Astrocyte (in vitro differentiated cells and primary cell): ENCODE data around the gene ASB16. TPM values are rescaled to one million over a fixed set of nuclear protein-coding genes. Genes with fewer than 3 reads are reported as not detected.

Experiments
- DNase-seq: peaks from one replicate; pipeline ENCODE4 v3.0.0-alpha.2; 2010; ENCODE audit warnings: low read depth
- FAIRE-seq: peaks from 2 replicates; lab custom pipeline; 2011; peaks lifted over from hg19 to GRCh38; lab: Jason Lieb, UNC
- H2AFZ ChIP-seq: 2 replicates; pipeline ENCODE4 v1.6.0; 2012; ENCODE audit warnings: low read depth, low read length, inconsistent platforms
- H3K27ac ChIP-seq: 2 replicates; pipeline ENCODE4 v1.5.1; 2011; ENCODE audit warnings: low read depth, low read length, inconsistent platforms
- H3K27me3 ChIP-seq: 2 replicates; pipeline ENCODE4 v1.6.0; 2011; ENCODE audit warnings: low read length, inconsistent platforms; ENCODE audit not compliant: insufficient read depth
- H3K36me3 ChIP-seq: 2 replicates; pipeline ENCODE4 v1.5.1; 2011; ENCODE audit warnings: low read length, inconsistent platforms; ENCODE audit not compliant: insufficient read depth
- H3K4me1 ChIP-seq: 2 replicates; pipeline ENCODE4 v1.5.1; 2011; ENCODE audit warnings: low read length, inconsistent platforms; ENCODE audit not compliant: insufficient read depth
- H3K4me2 ChIP-seq: 2 replicates; pipeline ENCODE4 v1.6.0; 2012; ENCODE audit warnings: low read length, inconsistent platforms
- H3K4me3 ChIP-seq: 2 replicates; pipeline ENCODE4 v1.5.1; 2011; ENCODE audit warnings: low read depth, mild to moderate bottlenecking, low read length, inconsistent platforms; ENCODE audit not compliant: insufficient read depth
- H3K79me2 ChIP-seq: 2 replicates; pipeline ENCODE4 v1.6.0; 2012; ENCODE audit warnings: mild to moderate bottlenecking, low read length, inconsistent platforms; ENCODE audit not compliant: insufficient read depth
- H3K9ac ChIP-seq: 2 replicates; pipeline ENCODE4 v1.6.0; 2012; ENCODE audit warnings: mild to moderate bottlenecking, low read length, inconsistent platforms
- H3K9me3 ChIP-seq: 2 replicates; pipeline ENCODE4 v1.5.1; 2012; ENCODE audit warnings: low read depth, mild to moderate bottlenecking, low read length, inconsistent platforms; ENCODE audit not compliant: insufficient read depth
- H4K20me1 ChIP-seq: 2 replicates; pipeline ENCODE4 v1.6.0; 2012; ENCODE audit warnings: low read length, inconsistent platforms; ENCODE audit not compliant: insufficient read depth
- H3K27ac Mint-ChIP-seq: one replicate; pipeline ENCODE4 v1.8.0; 2021; ENCODE audit warnings: mild to moderate bottlenecking, mixed read lengths; ENCODE audit not compliant: unreplicated experiment
- H3K27me3 Mint-ChIP-seq: one replicate; pipeline ENCODE4 v1.8.0; 2021; ENCODE audit warnings: low read depth, mixed read lengths; ENCODE audit not compliant: unreplicated experiment
- H3K36me3 Mint-ChIP-seq: one replicate; pipeline ENCODE4 v1.8.0; 2021; ENCODE audit warnings: low read depth, mixed read lengths; ENCODE audit not compliant: unreplicated experiment
- H3K4me1 Mint-ChIP-seq: one replicate; pipeline ENCODE4 v1.8.0; 2021; ENCODE audit warnings: low read depth, mixed read lengths; ENCODE audit not compliant: unreplicated experiment
- H3K4me3 Mint-ChIP-seq: one replicate; pipeline ENCODE4 v1.8.0; 2021; ENCODE audit warnings: mild to moderate bottlenecking, moderate library complexity, mixed read lengths; ENCODE audit not compliant: unreplicated experiment
- H3K9me3 Mint-ChIP-seq: one replicate; pipeline ENCODE4 v1.8.0; 2021; ENCODE audit warnings: mild to moderate bottlenecking, mixed read lengths; ENCODE audit not compliant: unreplicated experiment
- EZH2 ChIP-seq: IDR thresholded peaks from 2 replicates; pipeline ENCODE4 v1.6.1; 2012; ENCODE audit warnings: mild to moderate bottlenecking, low read length, inconsistent platforms; ENCODE audit not compliant: insufficient read depth
- total RNA-seq: library from RNA; stranded (reverse); gene quantifications from 2 replicates; pipeline ENCODE4 v1.2.1, GENCODE V29; 2021
- TF ChIP-seq, protein P1 (sequence below): IDR thresholded peaks from 2 replicates; pipeline ENCODE4 v1.5.1; 2011; ENCODE audit warnings: low read depth, mild to moderate bottlenecking, inconsistent platforms, low read length, moderate library complexity; ENCODE audit not compliant: insufficient read depth

Gene ASB16
- total RNA-seq, 1 donor from 2014 or later = not detected

DNA sequence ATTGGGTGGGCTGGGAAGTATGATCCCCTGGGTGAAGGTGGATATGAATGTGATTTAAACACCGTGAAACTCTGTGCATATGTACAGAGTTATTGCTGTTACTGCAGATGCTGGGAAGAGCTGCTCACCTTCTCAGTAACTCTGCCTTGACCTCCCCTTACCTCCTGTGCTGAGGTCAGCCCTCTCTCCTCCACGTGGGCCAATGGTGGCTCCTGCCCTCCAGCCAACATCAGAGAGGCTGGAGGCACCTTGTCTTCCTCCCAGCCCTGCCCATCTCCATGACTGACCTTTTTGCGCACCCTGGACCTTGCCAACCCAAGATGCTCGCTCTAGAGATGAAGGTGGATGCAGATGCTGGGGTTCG lies 387 bp upstream of the ASB16 start:
- H3K4me1 Mint-ChIP-seq = peaks cover 5% of the 10 kb centered on the region
- H3K4me3 ChIP-seq = no peak overlapping the region
- H3K79me2 ChIP-seq = no peaks in the 10 kb centered on the region
- no peaks in the 10 kb centered on the region for H3K9me3 Mint-ChIP-seq
- no peaks in the 10 kb centered on the region for H3K9me3 ChIP-seq
- H3K27me3 ChIP-seq = no peaks in the 10 kb centered on the region
- H3K9ac ChIP-seq = no peak overlapping the region
- H3K36me3 Mint-ChIP-seq = no peaks in the 10 kb centered on the region
- no peak overlapping the region for H2AFZ ChIP-seq
- TF ChIP-seq, protein P1, sequence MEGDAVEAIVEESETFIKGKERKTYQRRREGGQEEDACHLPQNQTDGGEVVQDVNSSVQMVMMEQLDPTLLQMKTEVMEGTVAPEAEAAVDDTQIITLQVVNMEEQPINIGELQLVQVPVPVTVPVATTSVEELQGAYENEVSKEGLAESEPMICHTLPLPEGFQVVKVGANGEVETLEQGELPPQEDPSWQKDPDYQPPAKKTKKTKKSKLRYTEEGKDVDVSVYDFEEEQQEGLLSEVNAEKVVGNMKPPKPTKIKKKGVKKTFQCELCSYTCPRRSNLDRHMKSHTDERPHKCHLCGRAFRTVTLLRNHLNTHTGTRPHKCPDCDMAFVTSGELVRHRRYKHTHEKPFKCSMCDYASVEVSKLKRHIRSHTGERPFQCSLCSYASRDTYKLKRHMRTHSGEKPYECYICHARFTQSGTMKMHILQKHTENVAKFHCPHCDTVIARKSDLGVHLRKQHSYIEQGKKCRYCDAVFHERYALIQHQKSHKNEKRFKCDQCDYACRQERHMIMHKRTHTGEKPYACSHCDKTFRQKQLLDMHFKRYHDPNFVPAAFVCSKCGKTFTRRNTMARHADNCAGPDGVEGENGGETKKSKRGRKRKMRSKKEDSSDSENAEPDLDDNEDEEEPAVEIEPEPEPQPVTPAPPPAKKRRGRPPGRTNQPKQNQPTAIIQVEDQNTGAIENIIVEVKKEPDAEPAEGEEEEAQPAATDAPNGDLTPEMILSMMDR = no peak
- no peak for TF ChIP-seq EZH2
- H3K4me2 ChIP-seq = peak overlapping the region; percentile 45
- no peak overlapping the region for H3K27ac ChIP-seq
- no peaks in the 10 kb centered on the region for H4K20me1 ChIP-seq
- H3K4me1 ChIP-seq = peaks cover 11% of the 10 kb centered on the region
- H3K36me3 ChIP-seq = no peaks in the 10 kb centered on the region
- DNase-seq (no peak), FAIRE-seq (no peak)
- no peaks in the 10 kb centered on the region for H3K27me3 Mint-ChIP-seq
- H3K27ac Mint-ChIP-seq = no peak overlapping the region
- no peak overlapping the region for H3K4me3 Mint-ChIP-seq

- Mint-ChIP-seq H3K36me3 (peaks cover 8% of the 10 kb centered on the region), H3K27me3 (no peaks in the 10 kb centered on the region), H3K4me1 (peaks cover 9% of the 10 kb centered on the region), H3K4me3 (no peak overlapping the region), H3K27ac (no peak overlapping the region), H3K9me3 (no peaks in the 10 kb centered on the region)
- H3K4me1 ChIP-seq = peaks cover 11% of the 10 kb centered on the region
- H3K27me3 ChIP-seq = no peaks in the 10 kb centered on the region
- H3K36me3 ChIP-seq = no peaks in the 10 kb centered on the region
- no peak overlapping the region for H3K27ac ChIP-seq
- no peak overlapping the region for H3K4me3 ChIP-seq
- no peaks in the 10 kb centered on the region for H4K20me1 ChIP-seq
- H3K4me2 ChIP-seq = no peak overlapping the region
- no peak overlapping the region for H2AFZ ChIP-seq
- no peaks in the 10 kb centered on the region for H3K79me2 ChIP-seq
- TF ChIP-seq, protein P1 = no peak
- TF ChIP-seq EZH2 = no peak
- H3K9ac ChIP-seq = no peak overlapping the region
- H3K9me3 ChIP-seq = no peaks in the 10 kb centered on the region
- no peak for DNase-seq
- FAIRE-seq = no peak
Observed at GRCh38 chr17:44171931-44172455, 1.5 kb downstream of the ASB16 start.

- no peak overlapping the region for H3K4me3 ChIP-seq
- H3K36me3 ChIP-seq = no peaks in the 10 kb centered on the region
- no peaks in the 10 kb centered on the region for H3K9me3 ChIP-seq
- H3K27ac Mint-ChIP-seq = no peak overlapping the region
- peaks cover 16% of the 10 kb centered on the region for H3K36me3 Mint-ChIP-seq
- H2AFZ ChIP-seq = no peak overlapping the region
- no peaks in the 10 kb centered on the region for H3K9me3 Mint-ChIP-seq
- H3K4me1 Mint-ChIP-seq = peaks cover 9% of the 10 kb centered on the region
- no peaks in the 10 kb centered on the region for H4K20me1 ChIP-seq
- H3K4me3 Mint-ChIP-seq = no peak overlapping the region
- H3K4me1 ChIP-seq = peaks cover 7% of the 10 kb centered on the region
- H3K27me3 Mint-ChIP-seq = no peaks in the 10 kb centered on the region
- H3K27me3 ChIP-seq = no peaks in the 10 kb centered on the region
- no peak for TF ChIP-seq EZH2
- TF ChIP-seq, protein P1 = no peak
- no peak for DNase-seq
- no peaks in the 10 kb centered on the region for H3K79me2 ChIP-seq
- H3K27ac ChIP-seq = no peak overlapping the region
- no peak overlapping the region for H3K9ac ChIP-seq
- H3K4me2 ChIP-seq = no peak overlapping the region
- FAIRE-seq = no peak
Observed at GRCh38 chr17:44174427-44174826, 3.9 kb downstream of the ASB16 start.
